ENCODE results near the gene PIGO.

Gene PIGO

GRCh38 chr9:35079041-35079425 lies 17.4 kb downstream of the PIGO start:
- no peak for TF ChIP-seq CTCF (IDR thresholded peaks at IDR 0.05)
- Histone ChIP-seq H3K27me3 (no peaks in the 10 kb centered on the region), H3K4me1 (peaks cover 0 to 18% (median 12%) of the 10 kb centered on the region in 4 donors), H3K36me3 (peaks cover 0 to 16% (median 0%) of the 10 kb centered on the region in 3 donors), H3K4me3 (peak overlapping the region; percentile 58 to 68), H3K9me3 (no peaks in the 10 kb centered on the region), H3K27ac (peak overlapping the region; percentile 61 to 78)
- DNase-seq = peak in 1 of 2 donors; percentile 58
- intact Hi-C loops (cut with DNase I; ENCODE audit: low total_unique reads) = no loop called here

- Histone ChIP-seq H3K4me3 (no peak overlapping the region), H3K4me1 (peaks cover 0 to 20% (median 13%) of the 10 kb centered on the region in 4 donors), H3K27me3 (no peaks in the 10 kb centered on the region), H3K9me3 (no peaks in the 10 kb centered on the region), H3K36me3 (peaks cover 0 to 18% (median 0%) of the 10 kb centered on the region in 3 donors), H3K27ac (no peak overlapping the region)
- TF ChIP-seq CTCF (IDR thresholded peaks at IDR 0.05) = no peak
- DNase-seq = no peak
- intact Hi-C loops (cut with DNase I; ENCODE audit: low total_unique reads) = no loop called here
Observed at GRCh38 chr9:35078066-35078465, 18.3 kb downstream of the PIGO start.

- Histone ChIP-seq H3K27me3 (no peaks in the 10 kb centered on the region), H3K27ac (no peak overlapping the region), H3K4me1 (peaks cover 0 to 23% (median 16%) of the 10 kb centered on the region in 4 donors), H3K9me3 (no peaks in the 10 kb centered on the region), H3K36me3 (peaks cover 0 to 18% (median 0%) of the 10 kb centered on the region in 3 donors), H3K4me3 (no peak overlapping the region)
- intact Hi-C loops (cut with DNase I; ENCODE audit: low total_unique reads) = no loop called here
- TF ChIP-seq CTCF (IDR thresholded peaks at IDR 0.05) = no peak
- DNase-seq = peak in 1 of 2 donors; percentile 27
Observed at GRCh38 chr9:35076848-35077247, 19.5 kb downstream of the PIGO start.

- DNase-seq = peak in 1 of 2 donors; percentile 48
- H3K4me1 ChIP-seq = peaks cover 0 to 29% (median 24%) of the 10 kb centered on the region in 4 donors
Observed at GRCh38 chr9:35075358-35075757, 21.0 kb downstream of the PIGO start.

GRCh38 chr9:35074791-35075190 lies 21.6 kb downstream of the PIGO start:
- Histone ChIP-seq H3K27ac (no peak overlapping the region), H3K27me3 (no peaks in the 10 kb centered on the region), H3K4me1 (peaks cover 0 to 33% (median 29%) of the 10 kb centered on the region in 4 donors), H3K9me3 (no peaks in the 10 kb centered on the region), H3K4me3 (no peak overlapping the region), H3K36me3 (peaks cover 0 to 18% (median 0%) of the 10 kb centered on the region in 3 donors)
- TF ChIP-seq CTCF (IDR thresholded peaks at IDR 0.05) = no peak
- intact Hi-C loops (cut with DNase I; ENCODE audit: low total_unique reads) = no loop called here
- peak in 1 of 2 donors; percentile 54 for DNase-seq

More at GRCh38 chr9:35075358-35075757, 21.0 kb downstream of the PIGO start:
- Histone ChIP-seq H3K4me3 (no peak overlapping the region), H3K9me3 (no peaks in the 10 kb centered on the region), H3K27me3 (no peaks in the 10 kb centered on the region), H3K36me3 (peaks cover 0 to 18% (median 0%) of the 10 kb centered on the region in 3 donors), H3K27ac (no peak overlapping the region)
- intact Hi-C loops (cut with DNase I; ENCODE audit: low total_unique reads) = no loop called here
- TF ChIP-seq CTCF (IDR thresholded peaks at IDR 0.05) = no peak

GRCh38 chr9:35074141-35074540 lies 22.2 kb downstream of the PIGO start:
- Histone ChIP-seq H3K36me3 (peaks cover 0 to 18% (median 0%) of the 10 kb centered on the region in 3 donors), H3K27me3 (no peaks in the 10 kb centered on the region), H3K27ac (no peak overlapping the region), H3K9me3 (no peaks in the 10 kb centered on the region), H3K4me1 (peaks cover 0 to 36% (median 32%) of the 10 kb centered on the region in 4 donors), H3K4me3 (no peak overlapping the region)
- no peak for TF ChIP-seq CTCF (IDR thresholded peaks at IDR 0.05)
- DNase-seq = peak in 1 of 2 donors; percentile 46
- intact Hi-C loops (cut with DNase I; ENCODE audit: low total_unique reads) = no loop called here

All from tibial artery (tissue), 4 donors.